Caki2 (cell line): ENCODE results near the gene PTPRD. TPM values are rescaled to one million over a fixed set of nuclear protein-coding genes. Genes with fewer than 3 reads are reported as not detected.

Experiments used
- DNase-seq: peaks from one replicate; pipeline ENCODE4 v3.0.0-alpha.2; 2015; ENCODE audit warnings: low read depth
- in situ Hi-C: cut with HindIII; loops from 2 replicates; pipeline ENCODE4 v1.10.0; 2016; ENCODE audit warnings: low sequenced_read_pairs, low pct_unique_long_range_greater_than_20kb, mixed read lengths
- total RNA-seq: library from RNA; depleted of rRNA; stranded (reverse); fragments of >200 nt; shearing (Covaris generic); gene quantifications from 2 replicates; pipeline ENCODE4 v1.2.3, GENCODE V29; 2014; ENCODE audit warnings: low replicate concordance

Gene PTPRD
- total RNA-seq, 1 experiment from 2014 or later, result 1.1 TPM

DNA sequence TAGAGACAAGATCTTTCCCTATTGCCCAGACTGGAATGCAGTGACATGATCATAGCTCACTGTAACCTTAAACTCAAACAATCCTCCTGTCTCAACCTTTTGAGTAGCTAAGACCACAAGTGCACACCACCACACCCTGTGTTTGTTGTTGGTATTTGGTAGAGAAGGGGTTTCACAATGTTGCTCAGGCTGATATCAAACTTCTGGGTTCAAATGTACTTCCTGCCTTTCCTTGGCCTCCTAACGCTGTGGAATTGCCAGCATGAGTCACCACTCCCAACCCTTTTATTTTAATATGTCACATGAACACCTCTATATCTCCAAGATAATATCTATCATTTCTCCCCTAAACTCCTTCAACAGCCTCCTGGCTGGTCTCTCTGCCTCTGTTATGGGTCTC is 719.0 kb downstream of the PTPRD start:
- peak; percentile 1 for DNase-seq
- in situ Hi-C loops, result no loop called here

DNA sequence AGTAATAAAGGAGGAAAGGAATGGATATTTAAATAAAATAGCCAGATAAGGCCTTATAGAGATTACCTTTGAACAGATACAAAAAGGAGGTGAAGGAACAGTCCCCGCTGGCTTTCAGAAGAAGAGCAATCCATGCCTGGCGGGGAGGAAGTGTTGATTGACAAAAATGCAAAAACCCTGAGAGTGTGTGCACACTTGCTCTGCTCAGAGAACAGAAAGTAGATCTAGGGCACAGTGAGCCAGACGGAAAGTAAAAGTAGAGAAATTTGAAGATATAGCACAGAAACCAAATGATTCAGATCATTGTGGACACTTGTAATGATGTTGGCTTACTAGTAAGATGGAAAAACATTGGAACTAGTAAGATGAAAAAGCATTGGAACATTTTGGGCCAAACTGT is 720.6 kb downstream of the PTPRD start:
- DNase-seq, result no peak
- in situ Hi-C loops, result no loop called here

DNA sequence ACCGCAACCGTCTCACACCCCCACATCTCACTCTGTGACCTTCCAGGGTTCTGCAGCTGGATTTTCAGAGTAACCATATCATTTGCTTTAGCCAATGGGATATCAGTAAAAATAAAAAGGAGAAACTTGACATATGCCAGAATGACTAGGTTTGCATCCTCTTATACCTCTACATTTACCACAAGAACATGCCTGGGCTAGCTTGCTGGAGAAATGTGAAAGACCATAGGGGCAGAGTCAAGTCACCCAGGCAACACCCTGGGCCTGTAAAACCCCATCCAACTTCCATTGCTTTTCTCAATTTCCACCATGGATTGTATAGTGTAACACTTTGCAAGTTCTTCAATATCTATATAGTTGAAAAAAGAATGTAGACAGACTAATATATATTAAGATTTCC is 731.1 kb downstream of the PTPRD start:
- DNase-seq, result no peak
- in situ Hi-C loops, result no loop called here

DNA sequence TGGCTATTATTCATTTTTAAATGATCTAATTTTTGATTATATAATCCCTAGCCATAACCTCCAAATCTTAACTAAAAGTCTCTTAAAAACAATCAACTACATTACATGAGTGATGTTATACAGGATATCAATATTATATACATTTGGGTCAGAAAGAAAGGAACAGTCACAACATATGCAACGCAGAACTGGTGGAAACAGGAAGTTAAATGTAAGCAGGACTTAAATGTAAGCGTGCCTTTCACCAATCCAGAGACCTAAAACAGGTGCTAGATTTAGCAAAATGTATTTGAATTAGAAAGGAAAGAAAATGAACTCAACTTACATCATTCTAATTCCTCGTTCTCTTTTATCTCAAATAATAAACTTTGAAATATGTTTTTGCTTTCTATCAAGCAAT is 738.5 kb downstream of the PTPRD start:
- DNase-seq, result no peak
- in situ Hi-C loops, result no loop called here

DNA sequence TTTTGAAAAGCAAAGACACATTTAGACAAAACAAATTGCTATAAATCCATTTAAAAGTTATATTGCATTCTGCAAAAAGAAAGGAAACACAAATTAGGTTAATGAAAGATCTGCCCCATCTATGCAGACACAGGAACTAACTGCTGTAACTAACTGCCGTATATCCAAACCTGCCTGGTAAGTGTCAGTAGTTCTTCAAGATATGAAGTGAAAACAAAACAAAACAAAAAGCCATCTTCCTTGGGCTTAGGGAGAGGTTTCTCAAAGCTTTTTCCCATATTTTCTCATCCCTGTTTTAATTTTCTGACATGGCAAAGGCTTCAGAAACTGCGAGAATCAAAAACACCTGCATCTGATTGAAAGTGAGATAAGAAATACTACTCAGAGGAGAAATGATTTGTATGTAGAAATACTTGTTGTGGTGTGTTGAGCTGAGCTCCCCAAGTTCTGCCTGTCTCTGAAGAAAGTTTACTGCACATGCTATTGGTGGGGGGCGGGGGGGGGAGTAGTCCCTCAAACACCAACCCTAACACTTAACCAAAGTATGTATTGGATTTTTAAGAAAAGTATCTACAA is 750.5 kb downstream of the PTPRD start:
- no peak for DNase-seq
- in situ Hi-C loops, result no loop called here

DNA sequence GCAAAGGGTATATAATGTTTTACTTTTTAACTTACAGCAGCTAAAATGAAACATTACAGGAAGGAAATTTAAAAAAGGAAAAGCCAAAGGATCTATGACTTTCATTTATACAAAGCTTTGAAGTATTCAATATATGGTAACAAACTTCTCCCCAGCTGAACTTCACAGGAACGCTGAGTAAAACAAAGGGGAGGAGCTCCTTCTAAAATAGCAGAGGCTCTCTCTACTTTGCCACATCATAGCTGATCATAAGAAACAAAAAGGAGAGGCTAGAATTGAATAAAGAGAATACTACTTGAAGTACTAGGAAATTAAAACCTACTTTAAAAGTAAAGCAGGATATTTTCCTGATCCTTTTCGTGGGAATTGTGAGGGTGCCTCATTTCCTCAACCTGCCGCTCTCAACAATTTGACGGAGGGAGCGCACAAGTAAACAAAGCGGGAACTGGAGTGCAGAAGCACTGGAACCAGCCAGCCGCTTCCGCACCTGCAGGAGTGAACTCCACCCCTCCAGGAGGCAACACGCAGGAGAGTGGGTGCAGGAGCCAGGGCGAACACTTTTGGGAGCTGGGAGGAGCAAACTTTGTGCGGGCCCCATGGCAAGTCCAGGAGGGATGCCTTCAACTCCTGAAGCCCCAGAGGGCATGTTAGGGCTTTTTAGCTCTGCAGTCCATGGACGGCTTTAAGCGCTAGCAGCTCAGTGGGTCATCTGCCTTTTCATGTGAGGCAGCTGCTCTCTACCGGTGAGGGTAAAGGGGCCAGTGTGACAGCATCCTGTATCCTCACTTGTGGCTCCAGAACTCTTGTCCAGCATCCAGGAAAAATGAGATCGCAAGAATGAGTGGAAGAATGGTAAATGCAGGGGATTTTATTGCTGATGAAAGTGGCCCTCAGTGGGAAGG is 757.4 kb downstream of the PTPRD start:
- DNase-seq, result no peak
- in situ Hi-C loops, result no loop called here

DNA sequence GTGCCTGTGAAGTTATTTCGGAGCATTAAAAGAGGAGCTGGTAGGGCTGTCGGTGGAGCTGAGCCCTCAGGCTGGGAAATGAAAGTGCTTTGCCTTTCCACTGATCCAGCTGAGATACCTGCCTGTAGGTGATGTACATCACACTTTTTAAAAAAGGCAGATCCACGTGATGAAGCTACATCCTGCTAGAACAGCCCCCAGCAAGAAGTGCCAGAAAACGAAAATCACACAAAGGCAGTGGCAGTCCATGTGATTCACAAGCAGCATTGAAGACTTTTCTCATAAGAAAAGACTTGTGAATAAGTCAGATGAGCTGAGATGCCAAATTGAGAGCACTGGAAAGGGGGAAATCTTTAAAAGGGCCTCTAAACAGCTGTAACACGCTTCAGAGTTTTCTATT is 765.1 kb downstream of the PTPRD start:
- no peak for DNase-seq
- in situ Hi-C loops, result no loop called here

DNA sequence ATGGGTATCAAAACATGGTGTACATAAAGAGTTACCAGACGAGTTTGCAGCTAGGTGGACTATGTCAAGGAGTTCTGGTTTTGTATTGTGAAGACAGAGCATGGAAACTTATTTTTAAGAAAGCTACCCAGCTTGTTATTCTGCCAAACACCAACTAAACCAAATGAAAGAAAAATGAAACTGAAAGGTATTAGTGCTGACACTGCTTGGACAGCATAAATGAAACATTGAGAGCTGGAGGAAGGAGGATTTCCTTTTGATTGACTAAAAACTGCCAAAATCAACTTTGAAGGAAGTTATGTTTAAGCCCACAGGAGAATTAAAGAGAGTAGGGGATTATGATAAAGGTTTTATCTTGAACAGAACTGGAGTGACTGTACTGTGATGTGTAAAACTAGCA is 766.2 kb downstream of the PTPRD start:
- in situ Hi-C loops, result no loop called here

DNA sequence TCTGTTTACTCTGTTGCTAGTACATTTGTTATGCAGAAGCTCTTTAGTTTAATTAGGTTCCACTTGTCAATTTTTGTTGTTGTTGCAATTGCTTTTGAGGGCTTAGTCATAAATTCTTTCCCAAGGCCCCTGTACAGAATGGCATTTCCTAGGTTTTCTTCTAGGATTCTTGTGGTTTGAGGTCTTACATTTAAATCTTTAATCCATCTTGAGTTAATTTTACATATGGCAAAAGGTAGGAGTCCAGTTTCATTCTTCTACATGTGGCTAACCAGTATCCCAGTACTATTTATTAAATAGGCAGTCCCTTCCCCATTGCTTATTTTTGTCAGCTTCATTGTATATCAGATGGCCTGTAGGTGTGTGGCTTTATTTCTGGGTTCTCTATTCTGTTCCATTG is 792.4 kb downstream of the PTPRD start:
- in situ Hi-C loops, result no loop called here
- DNase-seq, result no peak

More for the DNA sequence above, 766.2 kb downstream of the PTPRD start:
- no peak for DNase-seq

DNA sequence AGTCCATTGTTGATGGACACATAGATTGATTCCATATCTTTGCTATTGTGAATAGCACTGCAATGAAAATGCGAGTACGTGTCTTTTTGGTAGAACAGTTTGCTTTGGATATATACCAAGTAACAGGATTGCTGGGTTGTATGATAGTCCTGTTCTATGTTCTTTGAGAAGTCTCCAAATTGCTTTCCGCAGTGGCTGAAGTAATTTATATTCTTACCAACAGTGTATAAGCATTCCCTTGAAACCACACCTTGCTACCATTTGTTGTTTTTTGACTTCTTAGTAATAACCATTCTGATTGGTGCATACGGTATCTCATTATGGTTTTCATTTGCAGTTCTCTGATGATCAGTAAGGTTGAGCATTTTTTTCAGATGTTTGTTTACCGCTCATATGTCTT is 792.9 kb downstream of the PTPRD start:
- DNase-seq, result no peak
- in situ Hi-C loops, result no loop called here

DNA sequence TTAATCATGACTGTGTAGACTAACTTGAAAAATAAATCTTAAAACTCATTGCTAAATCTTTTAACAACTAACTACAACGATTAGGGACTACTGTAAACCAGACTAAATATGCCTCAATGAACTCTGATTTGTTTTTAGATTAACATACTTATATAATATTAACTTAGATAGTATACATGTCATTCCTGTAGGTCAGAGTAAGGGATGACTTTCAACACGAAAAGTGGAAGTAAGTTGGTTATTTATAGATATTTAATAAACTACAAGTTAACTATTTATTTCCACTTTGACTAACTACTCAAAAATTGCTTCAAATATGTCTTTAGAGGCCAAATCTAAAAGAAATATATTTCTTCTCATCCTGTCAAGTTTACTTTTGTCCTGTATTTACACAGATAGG is 795.6 kb downstream of the PTPRD start:
- in situ Hi-C loops, result no loop called here
- DNase-seq, result no peak

DNA sequence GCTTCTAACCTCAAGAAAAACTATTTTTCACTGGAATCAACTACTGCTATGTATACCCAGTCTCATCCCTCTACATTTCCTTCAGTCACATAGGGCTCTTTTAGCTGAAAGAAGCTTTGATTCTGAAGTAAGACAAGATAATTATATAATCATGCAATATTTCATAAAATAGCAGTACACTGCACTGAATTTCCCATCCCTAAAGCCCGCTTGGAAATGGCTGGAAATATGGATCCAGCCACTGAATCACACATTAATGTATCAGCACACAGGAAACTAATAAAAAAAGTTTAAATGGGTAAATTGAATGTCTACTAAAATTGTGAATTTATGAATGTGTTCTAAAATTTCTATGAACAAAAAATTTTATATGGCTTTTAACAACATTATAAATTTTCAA is 808.7 kb downstream of the PTPRD start:
- no peak for DNase-seq
- in situ Hi-C loops, result no loop called here

DNA sequence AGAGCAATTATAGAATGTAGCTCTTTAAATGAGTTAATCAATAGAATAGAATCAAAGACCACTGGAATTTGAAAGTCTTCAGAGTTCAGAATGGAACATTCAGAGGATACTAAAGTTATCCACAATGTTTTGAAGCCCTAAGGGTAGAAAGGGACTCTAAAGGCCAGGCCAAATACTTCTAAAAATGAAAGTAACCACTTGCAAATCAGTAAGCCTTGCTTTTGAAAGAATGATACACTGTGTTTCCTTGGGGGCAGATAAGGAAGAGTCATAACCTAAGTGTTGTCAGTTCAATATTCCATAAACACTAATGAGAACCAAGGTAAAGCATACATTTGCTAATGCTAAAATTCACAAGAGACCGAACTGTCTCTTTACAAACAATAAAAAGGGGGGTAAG is 813.5 kb downstream of the PTPRD start:
- DNase-seq, result no peak
- in situ Hi-C loops, result no loop called here

DNA sequence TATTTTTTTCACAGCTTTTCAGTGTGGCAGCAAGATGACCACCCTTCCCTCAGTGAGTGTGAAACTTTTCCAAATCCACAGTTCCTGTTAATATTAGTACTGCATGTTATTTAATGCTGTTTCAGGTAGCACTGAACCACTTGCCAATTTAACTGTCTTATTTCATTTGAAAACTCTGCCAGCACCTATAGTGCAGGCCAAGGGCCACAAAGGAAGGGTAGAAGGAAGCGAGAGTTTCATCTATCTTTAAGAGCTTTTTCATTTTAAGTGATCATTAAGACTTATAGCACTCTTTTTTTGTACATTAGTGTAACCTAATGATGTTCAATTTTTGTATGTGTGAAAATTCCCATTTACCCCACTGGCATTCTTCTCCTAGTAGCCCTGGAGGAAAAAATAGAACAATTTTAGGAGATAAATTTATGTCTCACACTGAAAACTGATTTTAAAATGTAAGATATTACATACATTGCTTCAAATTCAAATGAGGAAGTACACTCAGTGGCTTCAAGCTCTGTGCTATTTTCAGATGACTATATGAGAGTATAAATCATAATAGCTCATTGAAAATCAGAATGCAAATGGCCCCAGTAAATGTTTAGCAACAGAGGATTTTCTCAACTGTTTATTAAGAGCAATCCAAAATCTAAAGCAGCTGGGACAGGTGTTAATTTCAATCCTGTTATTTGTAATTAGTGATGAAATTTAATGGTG is 820.5 kb downstream of the PTPRD start:
- DNase-seq, result no peak
- in situ Hi-C loops, result no loop called here

DNA sequence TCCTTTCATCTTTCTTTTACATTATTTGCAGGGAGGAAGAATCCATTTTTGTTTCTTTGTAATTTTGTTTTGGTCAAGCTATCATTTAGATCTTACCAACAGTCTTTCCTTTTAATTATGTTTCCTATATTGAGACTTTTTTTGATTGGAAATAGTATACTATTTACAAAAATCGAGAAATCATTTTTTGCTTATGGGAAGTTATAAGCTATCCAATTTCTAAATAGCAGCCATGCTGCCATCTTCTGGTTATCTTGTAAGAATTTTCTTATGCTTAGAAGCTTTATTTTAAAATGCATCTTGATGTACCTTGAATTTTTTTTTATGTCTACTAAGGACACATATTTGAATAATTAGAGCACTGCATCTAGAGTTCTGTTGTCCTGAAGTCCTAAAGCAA is 821.2 kb downstream of the PTPRD start:
- in situ Hi-C loops, result no loop called here

DNA sequence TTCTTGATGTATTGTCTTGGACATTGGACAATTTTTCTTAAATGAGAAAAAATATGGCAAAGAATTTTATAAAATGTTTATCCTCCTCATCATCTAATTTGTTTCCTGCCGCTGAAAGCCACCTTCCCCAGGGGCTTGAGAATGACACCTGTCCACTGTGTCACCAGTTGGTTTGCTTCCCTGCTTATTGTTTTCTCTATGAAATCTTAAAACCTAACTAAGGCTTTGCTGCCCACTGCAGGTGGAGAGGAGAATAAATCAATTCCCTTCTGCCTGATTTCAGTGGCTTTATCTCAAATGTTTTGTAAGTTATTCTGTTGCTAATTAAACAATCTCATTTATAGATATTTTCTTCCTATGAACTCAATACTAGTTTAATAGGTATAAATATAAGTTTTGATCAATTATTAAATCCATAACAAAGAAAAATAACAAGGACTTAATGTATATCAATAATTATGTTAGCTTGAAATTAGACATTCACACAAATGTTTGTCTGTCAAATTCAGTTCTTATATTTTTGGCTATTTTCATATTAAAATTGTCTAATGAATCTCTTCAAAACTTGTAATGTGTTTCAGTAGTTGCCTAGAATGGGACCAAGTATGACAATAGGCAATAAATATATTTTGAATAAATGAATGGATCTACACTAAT is 822.5 kb downstream of the PTPRD start:
- peak; percentile 7 for DNase-seq
- in situ Hi-C loops, result no loop called here

More for the DNA sequence above, 821.2 kb downstream of the PTPRD start:
- no peak for DNase-seq

DNA sequence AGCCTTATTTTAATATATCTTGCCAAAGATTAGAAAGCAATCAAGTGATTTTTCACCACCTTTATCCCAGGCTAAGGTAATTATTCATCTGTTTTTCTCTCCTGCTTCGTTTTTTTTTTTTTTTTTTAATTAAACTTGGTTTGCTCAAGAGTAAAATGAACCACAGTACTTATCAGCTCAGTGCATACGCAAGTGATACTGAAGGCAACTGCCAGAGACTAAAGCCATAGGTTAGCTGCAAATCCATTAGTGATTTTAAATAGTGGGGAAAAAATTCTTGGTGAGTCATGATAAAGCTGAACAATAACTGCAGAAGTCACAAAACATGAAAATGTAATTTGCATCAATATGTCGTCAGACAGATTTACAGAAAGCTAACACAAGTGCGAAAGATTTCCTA is 829.1 kb downstream of the PTPRD start:
- in situ Hi-C loops, result no loop called here
- DNase-seq, result no peak

DNA sequence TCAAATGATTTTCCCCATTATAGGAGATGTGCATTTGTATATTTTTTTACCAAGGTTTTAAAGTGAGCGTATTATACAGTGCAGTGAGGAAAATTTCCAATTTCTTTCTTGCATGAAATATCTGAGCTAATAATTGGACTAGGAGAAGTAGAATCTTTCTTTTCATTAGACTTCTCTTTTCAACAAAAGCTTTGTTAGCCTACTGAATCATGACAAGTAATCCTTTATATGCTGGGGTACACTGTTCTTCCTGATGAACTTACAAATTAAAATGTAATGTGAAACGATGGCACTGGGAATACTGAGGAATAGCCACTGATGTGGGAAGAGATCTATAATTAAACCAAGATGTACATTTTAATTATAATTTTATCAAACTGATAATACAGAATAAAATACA is 829.6 kb downstream of the PTPRD start:
- in situ Hi-C loops, result no loop called here

DNA sequence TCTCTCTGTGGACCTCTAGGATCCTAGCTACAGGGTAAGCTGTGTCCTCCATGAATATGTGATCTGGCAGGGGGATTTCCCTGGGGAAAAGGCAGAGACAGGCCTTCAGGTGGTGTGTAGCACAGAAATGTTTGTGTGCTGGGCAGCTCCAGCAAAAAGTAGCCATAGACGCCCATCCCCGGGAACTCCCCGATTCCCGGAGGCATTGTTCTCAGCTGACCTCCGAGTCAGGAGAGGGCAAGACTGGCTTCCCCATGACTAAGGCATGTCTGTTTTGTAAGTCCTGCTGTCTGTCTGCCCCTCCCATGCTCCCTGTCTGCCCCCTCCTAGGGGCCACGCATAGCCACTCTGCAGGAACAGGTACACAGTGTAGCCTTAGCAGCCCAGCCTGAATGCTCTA is 834.5 kb downstream of the PTPRD start:
- in situ Hi-C loops, result no loop called here
- no peak for DNase-seq

More for the DNA sequence above, 829.6 kb downstream of the PTPRD start:
- no peak for DNase-seq
